ENCODE results near the gene CATSPERZ. TPM values are rescaled to one million over a fixed set of nuclear protein-coding genes. Genes with fewer than 3 reads are reported as not detected.

The CATSPERZ gene
- total RNA-seq, 1 donor from 2014 or later: not detected

DNA sequence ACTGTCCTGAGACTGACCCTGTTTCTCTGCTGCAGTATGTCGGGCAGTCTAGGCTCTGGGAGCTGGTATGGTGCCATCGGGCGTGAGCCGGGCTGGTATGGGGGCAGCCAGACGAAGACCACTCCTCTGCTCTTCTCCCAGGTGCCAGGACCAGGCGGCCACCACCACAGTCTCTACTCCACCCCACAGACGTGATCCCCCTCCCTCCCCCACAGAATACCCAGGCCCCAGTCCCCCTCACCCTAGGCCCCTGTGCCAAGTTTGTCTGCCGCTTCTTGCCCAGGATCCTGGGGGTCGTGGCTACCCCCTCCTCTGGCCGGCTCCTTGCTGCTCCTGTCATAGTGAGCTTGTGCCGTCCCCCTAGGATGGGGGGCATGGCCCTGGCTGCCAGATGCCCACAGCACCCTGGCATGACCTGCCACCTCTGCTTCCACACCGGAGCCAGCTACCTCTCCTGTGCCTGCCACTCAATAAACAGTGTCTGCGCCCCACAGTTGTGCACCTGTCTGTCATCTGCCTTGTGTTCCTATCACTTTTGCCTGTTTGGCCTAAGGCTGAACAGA, 11.1 kb upstream of the CATSPERZ start:
- TF ChIP-seq, protein P1, sequence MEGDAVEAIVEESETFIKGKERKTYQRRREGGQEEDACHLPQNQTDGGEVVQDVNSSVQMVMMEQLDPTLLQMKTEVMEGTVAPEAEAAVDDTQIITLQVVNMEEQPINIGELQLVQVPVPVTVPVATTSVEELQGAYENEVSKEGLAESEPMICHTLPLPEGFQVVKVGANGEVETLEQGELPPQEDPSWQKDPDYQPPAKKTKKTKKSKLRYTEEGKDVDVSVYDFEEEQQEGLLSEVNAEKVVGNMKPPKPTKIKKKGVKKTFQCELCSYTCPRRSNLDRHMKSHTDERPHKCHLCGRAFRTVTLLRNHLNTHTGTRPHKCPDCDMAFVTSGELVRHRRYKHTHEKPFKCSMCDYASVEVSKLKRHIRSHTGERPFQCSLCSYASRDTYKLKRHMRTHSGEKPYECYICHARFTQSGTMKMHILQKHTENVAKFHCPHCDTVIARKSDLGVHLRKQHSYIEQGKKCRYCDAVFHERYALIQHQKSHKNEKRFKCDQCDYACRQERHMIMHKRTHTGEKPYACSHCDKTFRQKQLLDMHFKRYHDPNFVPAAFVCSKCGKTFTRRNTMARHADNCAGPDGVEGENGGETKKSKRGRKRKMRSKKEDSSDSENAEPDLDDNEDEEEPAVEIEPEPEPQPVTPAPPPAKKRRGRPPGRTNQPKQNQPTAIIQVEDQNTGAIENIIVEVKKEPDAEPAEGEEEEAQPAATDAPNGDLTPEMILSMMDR (IDR thresholded peaks at IDR 0.05): no peak
- no peaks in the 10 kb centered on the region for H3K9me3 Mint-ChIP-seq
- H3K36me3 Mint-ChIP-seq (ENCODE audit: low read depth): no peaks in the 10 kb centered on the region
- H3K4me3 Mint-ChIP-seq: no peak overlapping the region
- H3K27me3 Mint-ChIP-seq: peaks cover 20% of the 10 kb centered on the region
- DNase-seq (no peak), ATAC-seq (ENCODE audit: low read depth) (no peak)
- ChIA-PET POLR2A (interaction anchor here (0.6 to 1.2 kb wide), 3 partner anchors 16 to 85 kb away, joined by 3 to 15 read pairs (median 4); no protein-coding TSS in a partner anchor), CTCF (interaction anchor here (0.9 kb wide), 1 partner anchor 18 kb away, joined by 4 read pairs; no protein-coding TSS in a partner anchor)
- intact Hi-C loops (cut with micrococcal nuclease): no loop called here
- H3K27ac Mint-ChIP-seq: no peak overlapping the region
- peaks cover 15% of the 10 kb centered on the region for H3K4me1 Mint-ChIP-seq

DNA sequence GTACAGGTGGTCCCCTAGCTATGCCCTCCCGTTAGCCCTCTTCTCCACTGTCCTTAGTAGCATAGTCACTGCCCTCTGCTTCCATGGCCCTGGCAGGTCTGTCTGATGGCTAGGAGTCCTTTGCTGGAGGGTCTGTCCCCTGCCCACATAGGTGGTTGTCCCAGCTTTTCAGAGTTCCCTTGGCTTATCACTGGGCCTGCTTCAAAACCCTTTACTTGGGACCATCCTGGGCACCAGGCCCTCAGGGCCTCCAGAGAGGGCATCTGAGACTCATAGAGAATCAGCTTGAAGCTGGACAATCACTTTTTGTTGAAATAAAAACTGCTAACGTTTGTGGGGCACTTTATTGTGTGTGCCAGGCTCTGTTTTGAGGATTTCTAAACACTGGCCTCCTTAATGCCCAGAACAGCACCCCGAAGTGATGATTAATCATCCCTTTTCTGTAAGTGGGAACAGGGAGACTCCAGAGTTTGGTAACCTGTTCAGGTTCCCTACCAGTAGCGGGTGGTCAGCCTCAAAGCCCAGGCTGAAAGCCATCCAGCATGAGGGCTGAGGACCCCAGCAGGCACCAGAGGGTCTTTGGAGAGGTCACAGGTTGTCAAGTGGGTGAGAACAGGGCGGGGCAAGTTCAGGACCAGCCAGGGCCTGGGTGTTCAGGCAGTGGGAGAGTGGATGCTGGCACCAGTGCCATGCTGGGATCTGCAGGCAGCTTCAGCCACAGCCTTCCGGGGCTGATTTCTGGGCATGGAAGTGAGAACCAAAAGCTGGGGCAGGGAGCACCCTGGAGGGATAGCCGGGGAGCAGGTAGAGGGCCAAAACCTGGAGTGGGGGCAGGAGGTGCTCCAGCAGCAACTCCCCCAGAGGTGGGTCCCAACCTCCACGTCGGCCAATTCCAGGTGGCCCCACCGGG, 9.6 kb upstream of the CATSPERZ start:
- H3K9me3 Mint-ChIP-seq: no peaks in the 10 kb centered on the region
- H3K4me1 Mint-ChIP-seq: peaks cover 15% of the 10 kb centered on the region
- H3K27me3 Mint-ChIP-seq: peaks cover 30% of the 10 kb centered on the region
- intact Hi-C loops (cut with micrococcal nuclease): no loop called here
- peak overlapping the region; percentile 41 for H3K4me3 Mint-ChIP-seq
- H3K36me3 Mint-ChIP-seq (ENCODE audit: low read depth): no peaks in the 10 kb centered on the region
- DNase-seq (no peak), ATAC-seq (ENCODE audit: low read depth) (no peak)
- POLR2A ChIA-PET: interaction anchor here (1.2 kb wide), 1 partner anchor 18 kb away, joined by 3 read pairs; no protein-coding TSS in a partner anchor
- H3K27ac Mint-ChIP-seq: no peak overlapping the region
- CTCF ChIA-PET: interaction anchor here (0.9 to 1.0 kb wide), 2 partner anchors 10 to 12 kb away, joined by 3 read pairs; partner anchors contain the start of gene CATSPERZ
- TF ChIP-seq, protein P1 (IDR thresholded peaks at IDR 0.05): no peak

DNA sequence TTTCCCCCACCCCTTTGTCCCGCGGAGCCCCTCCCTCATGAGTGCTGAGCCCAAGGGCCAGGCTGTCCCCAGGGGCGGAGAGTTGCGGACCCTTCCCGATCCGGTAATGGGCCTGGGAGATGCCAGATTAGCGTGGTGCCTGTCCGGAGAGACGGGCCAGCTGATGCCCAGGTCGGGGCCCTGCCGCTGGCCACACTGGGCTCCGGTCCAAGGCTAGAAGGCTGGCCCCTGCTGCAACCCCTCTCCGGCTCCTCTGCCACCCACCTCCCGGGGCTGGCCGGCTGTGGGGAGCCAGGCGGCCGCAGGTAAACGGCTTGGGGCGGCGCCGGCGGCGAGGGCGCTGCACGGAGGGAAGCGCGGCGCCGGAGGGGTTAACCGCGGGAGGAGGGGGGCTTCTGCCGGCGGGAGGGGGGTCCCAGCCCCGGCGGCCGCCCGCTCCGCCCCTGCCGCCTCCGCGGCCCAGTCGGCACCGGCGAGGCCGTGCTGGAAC, 8.9 kb upstream of the CATSPERZ start, which contains the start of gene KCNK4:
KCNK4 (plus strand) TSS at position 41 of the 490 bp plus-strand sequence. CDS start 1,717 bp downstream, outside the sequence.
- peaks cover 12% of the 10 kb centered on the region for H3K4me1 Mint-ChIP-seq
- intact Hi-C loops (cut with micrococcal nuclease): no loop called here
- ATAC-seq (ENCODE audit: low read depth) (no peak), DNase-seq (no peak)
- no peaks in the 10 kb centered on the region for H3K36me3 Mint-ChIP-seq (ENCODE audit: low read depth)
- CTCF ChIA-PET: interaction anchor here (0.9 kb wide), 1 partner anchor 12 kb away, joined by 3 read pairs; no protein-coding TSS in a partner anchor
- TF ChIP-seq, protein P1 (IDR thresholded peaks at IDR 0.05): no peak
- H3K27ac Mint-ChIP-seq: no peak within 1 kb of the TSS
- peaks cover 36% of the 10 kb centered on the region for H3K27me3 Mint-ChIP-seq
- POLR2A ChIA-PET: no interaction called here
- peak within 1 kb of the TSS; percentile 41 for H3K4me3 Mint-ChIP-seq
- no peaks in the 10 kb centered on the region for H3K9me3 Mint-ChIP-seq

DNA sequence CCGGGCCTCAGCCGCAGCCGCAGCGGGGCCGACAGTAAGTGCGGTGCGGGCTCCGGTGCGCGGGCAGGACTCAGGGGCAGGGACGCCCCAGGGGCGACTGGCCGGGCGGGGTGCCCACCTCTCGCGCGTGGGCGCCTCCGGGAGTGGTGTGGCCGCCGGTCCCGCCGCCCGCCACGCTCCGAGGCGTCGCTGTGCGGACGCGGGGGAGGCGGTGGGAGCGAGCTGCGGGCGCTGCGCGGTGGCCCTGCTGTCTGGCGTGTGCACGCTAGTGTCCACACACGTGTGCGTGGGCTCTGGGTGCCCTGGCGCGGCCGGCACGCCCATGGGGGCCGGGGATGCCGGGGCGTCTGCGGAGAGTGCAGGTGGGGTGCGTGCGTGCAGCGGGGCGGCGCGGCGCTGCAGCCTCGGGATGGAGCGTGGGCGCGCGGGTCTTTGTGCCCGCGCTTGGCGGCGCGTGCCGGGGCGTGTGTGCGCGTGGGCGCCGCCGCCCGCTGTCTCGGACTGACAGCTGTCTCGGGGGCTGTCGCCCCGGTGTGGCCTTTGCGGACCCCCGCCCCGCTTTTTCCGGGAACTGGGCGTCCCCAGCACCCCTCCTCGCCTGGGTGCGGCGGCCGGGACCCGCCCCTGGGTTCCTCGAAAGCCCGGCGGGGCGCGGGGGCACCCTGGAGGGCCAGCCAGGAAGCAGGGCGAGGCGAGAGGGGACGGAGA, 8.3 kb upstream of the CATSPERZ start:
- Mint-ChIP-seq H3K27ac (no peak overlapping the region), H3K27me3 (peaks cover 40% of the 10 kb centered on the region), H3K36me3 (ENCODE audit: low read depth) (no peaks in the 10 kb centered on the region), H3K4me1 (peaks cover 7% of the 10 kb centered on the region), H3K9me3 (no peaks in the 10 kb centered on the region), H3K4me3 (peak overlapping the region; percentile 59)
- TF ChIP-seq, protein P1 (IDR thresholded peaks at IDR 0.05): no peak
- CTCF ChIA-PET: interaction anchor here (0.8 to 1.0 kb wide), 2 partner anchors 9 kb away, joined by 3 to 4 read pairs; partner anchors contain the start of gene CATSPERZ
- intact Hi-C loops (cut with micrococcal nuclease): no loop called here
- ATAC-seq (ENCODE audit: low read depth): peak; percentile 55
- POLR2A ChIA-PET: interaction anchor here (0.5 to 1.5 kb wide), 2 partner anchors 50 to 65 kb away, joined by 3 read pairs; no protein-coding TSS in a partner anchor
- no peak for DNase-seq

Measured in activated B cell treated with CpG ODN at 0.5 μM for 24 hours (primary cell).